HG02763 (cell line): ENCODE results near the gene ESPNL.
"Not testable (repeated sequence)": the region's sequence is repeated elsewhere in the genome, so short reads cannot be mapped to it uniquely, and the experiment has no call there.

ENCODE experiments used
- ATAC-seq: cut with Tn5 transposase; IDR thresholded peaks from one replicate; pipeline ENCODE4 v1.9.1; 2021; ENCODE audit warnings: mild to moderate bottlenecking, moderate library complexity; ENCODE audit not compliant: unreplicated experiment

Gene ESPNL

GRCh38 chr2:238114331-238114841 is 14.2 kb downstream of the ESPNL start:
- ATAC-seq, result no peak

DNA sequence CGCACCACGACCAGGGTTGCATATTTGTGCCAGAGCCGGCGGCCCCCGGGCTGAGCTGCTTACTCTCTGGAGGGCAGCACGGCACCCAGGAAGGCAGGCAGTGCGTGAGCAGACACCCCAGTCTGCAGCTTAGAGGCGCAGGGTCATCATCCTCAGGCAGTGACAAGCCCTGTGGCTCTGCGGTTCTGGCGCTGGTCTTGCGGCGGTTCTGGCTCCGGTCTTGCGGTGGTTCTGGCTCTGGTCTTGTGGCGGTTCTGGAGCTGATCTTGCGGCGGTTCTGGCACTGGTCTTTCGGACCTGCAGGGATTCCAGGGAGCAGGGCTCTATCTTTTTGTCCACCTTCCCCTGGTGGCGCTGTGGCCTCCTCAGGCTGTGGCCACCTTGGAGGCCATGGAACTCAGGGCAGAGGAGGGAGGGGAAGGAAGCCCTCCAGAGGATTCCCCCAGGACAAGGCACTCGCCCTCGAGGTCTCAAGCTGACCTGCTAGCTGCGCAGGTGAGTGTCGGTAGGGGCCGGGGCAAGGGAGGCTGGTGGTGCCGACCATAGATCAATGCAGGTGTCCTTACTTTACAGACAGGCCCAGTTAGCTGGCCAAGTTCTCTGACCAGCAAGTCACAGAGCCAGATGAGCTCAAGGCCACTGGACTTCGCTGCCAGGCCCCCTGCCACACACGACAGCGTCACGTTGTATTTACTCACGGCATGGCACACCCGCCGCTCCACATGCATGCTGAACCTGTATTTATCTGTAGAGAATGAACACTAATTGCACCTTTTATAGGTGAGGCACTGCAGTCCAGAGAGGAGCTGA is 14.9 kb downstream of the ESPNL start:
- ATAC-seq, result no peak

DNA sequence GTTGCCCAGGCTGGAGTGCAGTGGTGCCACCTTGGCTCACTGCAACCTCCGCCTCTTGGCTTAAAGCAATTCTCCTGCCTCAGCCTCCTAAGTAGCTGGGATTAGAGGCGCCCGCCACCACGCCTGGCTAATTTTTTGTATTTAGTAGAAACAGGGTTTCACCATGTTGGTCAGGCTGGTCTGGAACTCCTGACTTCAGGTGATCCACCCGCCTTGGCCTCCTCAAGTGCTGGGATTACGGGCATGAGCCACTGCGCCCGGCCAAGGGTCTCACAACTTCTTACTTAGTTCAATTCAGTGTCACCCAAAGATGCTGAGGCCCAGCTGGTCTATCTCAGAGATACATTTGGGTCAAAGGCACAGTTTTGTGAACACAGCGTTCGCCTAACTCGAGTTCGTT is 15.6 kb downstream of the ESPNL start:
- ATAC-seq, result not testable (repeated sequence)

DNA sequence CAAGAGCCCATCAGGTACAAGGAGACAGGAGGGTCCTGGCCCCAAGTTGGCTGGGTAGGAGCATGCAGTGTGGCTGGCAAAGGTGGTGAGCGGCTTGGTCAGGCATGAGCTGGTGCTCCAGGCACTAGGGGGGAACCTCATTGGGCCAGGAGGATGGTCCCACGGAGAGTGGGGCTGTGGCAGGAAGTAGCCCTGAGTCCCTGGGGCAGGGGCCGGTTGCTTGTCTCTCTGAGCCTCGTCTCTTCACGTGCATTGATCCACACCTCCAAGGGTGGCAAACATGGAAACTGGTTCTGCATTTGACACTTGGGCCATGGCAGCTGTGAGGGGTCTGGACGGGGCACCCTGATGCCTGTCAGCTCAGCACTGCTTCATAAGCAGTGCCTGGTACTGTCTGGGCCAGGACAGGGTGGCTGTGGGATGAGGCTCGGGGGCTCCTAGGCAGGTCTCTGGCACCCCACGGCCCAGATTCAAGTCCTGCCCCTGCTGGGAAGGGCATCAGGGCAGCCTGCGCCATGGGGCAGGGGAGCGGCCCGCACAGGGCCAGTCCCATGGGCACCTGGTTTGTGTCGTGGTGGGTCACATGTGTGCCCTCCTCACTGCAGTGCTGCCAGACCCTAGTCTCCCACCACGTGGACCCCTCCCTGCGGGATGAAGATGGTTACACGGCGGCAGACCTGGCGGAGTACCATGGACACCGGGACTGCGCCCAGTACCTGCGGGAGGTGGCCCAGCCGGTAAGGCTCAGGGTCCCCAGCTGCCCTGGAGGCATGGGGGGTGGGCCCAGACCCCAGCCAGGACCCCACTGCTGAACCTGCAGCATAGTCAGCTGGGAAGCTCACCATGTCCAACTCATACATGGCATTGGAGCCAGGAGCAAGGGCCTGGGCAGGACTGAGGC is 16.4 kb downstream of the ESPNL start:
- ATAC-seq, result no peak

GRCh38 chr2:238117199-238118154 is 17.3 kb downstream of the ESPNL start:
- no peak for ATAC-seq

- no peak for ATAC-seq
Observed at GRCh38 chr2:238119756-238120462, 19.8 kb downstream of the ESPNL start.

- ATAC-seq, result no peak
Observed at GRCh38 chr2:238120463-238121298, 20.5 kb downstream of the ESPNL start.

DNA sequence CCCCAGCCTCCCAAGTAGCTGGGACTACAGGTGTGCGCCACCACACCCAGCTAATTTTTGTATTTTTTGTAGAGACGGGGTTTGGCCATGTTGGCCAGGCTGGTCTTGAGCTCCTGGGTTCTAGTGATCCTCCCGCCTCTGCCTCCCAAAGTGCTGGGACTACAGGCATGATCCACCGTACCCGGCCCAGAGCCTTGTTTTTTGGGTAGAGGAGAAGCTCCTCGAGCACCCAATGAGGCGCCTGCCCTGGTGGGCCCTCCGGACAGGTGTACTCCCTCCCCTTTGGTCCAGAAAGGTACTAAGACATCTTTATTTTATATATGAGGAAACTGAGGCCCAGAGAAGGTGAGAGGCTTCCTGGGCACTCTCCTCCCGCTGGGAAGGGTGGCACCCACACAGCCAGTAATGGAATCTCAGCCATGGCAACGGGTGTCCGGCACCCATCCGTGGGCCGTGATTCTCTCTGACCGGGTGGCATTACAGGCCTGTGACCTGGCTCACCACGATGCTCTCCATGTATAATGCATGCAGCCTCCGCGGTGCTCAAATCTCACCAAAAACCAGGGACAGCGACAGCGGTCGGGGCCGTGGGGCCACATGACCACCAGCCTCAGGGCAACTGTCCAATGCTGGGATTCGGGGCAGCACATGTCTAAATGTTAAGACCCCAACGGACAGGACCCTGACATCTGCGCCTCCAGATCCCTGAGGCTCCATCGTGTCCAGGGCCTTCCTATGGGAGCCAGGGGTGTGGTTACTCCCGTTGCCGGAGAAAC is 21.6 kb downstream of the ESPNL start:
- no peak for ATAC-seq

DNA sequence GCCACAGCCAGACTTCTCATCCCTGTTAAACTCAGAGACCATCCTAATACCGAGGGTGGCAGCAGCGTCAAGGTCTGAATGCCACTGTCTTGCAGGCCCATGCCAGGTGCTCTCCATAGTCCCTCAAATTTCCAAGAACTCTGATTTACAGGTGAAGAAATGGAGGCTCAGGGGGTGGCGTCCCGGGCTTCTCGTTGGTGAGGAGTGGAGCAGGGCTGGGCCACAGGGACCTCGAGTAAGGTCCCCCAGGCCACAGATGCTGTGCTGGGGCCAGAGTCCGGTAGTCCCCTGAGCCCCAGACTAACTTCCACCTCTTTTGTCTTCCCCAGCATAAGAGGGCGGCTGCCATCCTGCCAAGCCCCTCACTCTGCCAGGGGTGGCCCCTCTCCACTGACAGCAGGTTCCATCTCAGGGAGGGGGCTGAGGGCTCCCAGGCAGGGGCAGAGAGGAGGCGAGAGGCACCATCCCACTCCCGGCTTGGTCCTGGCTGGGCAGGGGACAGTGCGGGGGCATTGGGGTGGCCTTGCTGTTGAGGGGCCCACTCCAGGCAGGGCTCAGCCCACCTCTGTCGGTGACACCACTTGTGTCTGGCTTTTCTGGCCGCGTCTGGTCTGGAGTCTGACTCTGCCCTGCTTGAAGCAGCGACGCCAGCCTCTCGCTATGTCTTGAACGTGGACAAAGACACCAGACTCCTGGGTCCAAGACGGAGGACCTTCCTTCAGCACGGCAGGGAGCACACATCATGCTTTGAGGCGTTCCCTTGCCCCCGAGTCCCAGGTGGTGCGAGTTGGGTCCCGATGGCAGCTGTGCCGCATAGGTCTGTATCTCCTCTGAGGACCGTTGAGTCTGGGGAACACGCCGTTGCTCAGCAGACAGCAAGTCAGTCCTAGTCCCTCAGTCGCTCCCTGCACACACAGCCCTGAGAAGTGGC is 22.4 kb downstream of the ESPNL start:
- no peak for ATAC-seq

- no peak for ATAC-seq
Observed at GRCh38 chr2:238123218-238123971, 23.3 kb downstream of the ESPNL start.

GRCh38 chr2:238123991-238124470 is 23.9 kb downstream of the ESPNL start:
- ATAC-seq, result no peak

DNA sequence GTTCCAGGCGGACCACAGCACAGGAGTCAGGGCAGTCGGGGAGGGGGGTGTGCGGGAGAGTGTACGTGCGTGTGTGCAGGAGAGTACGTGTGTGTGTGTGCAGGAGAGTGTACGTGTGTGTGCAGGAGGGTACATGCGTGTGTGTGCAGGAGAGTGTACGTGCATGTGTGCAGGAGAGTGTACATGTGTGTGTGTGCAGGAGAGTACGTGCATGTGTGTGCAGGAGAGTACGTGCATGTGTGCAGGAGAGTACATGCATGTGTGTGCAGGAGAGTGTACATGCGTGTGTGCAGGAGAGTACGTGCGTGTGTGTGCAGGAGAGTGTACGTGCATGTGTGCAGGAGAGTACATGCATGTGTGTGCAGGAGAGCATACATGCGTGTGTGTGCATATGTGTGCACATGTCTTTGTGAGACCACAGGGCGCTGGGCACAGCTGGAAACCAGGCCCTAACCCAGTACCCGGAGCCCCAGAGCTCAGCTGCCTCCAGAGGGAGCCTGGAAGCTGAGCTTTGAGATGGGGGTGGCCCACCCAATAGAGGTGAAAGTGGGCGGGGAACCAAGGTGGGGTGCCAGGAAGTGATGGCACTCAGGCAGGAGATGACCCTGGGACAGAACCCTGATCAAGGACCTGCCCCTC is 24.5 kb downstream of the ESPNL start:
- ATAC-seq, result no peak

DNA sequence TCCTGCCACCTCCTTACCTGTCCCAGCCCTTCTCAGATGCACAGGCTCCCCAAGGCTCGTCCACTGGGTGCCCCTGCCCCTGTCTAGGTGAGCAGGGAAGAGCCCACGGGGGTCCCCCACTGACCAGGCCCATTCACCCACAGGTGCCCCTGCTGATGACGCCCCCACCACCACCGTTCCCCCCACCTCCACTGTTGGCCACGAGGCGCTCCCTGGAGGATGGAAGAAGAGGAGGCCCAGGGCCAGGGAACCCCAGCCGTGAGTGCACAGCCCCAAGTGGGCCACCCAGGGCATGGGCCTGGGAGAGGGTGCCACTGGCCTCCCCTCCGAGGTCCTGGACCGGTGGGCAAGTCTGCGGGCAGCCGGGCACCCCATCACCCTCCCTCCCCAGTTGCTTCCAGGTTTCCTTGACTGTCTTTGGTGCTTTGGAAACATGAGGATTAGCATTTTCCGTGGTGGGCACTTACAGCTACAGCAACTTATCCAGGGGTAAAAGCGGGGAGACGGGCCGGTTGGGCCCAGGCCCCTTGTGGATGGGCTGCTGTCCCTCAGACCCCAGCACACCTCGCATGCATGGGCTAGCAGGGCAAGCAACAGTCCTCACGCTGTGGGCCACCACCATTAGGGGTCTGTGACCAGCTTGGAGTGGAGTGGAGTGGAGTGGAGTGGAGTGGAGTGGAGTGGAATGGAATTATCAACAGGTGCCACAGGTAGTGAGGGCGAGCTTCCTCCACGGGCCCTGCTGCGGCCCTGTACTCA is 25.2 kb downstream of the ESPNL start:
- no peak for ATAC-seq

- no peak for ATAC-seq
Observed at GRCh38 chr2:238126338-238126737, 26.2 kb downstream of the ESPNL start.

GRCh38 chr2:238126775-238127164 is 26.6 kb downstream of the ESPNL start:
- ATAC-seq, result no peak
